ENCODE results near the gene STK4. TPM values are rescaled to one million over a fixed set of nuclear protein-coding genes. Genes with fewer than 3 reads are reported as not detected.

Gene STK4
- total and polyA plus RNA-seq, 2 of the 8 experiments (the other 6 are each of a cell fraction or from before 2014, with no cell fraction given) = 12.0 to 34.3 TPM

DNA sequence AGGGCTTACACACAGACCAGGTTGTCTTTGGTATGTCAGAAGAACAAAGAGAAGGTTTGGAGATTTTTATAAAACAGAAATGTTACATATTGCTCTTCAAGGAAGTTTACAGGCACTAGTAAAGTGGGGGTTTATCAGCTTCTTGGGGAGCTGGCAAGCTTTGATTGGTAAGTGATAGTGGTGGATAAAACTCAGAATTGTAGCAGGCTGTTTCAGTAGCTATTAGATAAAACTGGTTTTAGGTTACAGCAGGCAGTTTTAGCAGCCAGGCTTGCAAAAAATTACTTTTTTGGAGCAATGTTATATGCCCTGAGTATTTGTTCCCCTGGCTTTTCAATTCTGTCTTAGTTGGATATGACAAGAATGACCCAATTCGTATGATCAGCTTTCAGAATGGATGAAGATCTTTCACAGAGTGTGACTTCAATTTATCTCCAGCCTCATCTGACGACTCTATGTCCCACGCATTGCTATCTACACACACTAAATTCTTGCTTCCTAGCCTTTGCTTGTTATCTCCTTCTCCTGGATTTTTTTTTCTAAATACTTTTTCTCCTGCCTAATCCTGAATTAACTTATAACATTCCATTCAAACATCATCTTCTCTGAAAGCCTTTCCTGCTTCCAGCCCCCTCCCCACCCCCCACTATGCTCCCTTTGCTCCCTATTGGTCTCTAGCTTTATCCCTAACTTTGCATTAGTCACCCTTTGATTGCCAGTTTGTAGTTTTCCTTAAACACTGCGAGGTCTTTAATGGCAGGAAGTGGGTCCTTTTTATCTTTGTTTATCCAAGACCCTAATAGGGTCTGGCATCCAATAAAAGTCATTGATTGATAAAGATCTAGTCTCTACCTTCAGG is 5.1 kb upstream of the STK4 start:
- Histone ChIP-seq H2BK12ac (ENCODE audit: low read depth, low read length) (no peak overlapping the region), H3K4me2 (ENCODE audit: insufficient read depth in 1 of 2, low read depth in 2 of 2, low read length in 2 of 2) (peak overlapping the region in 1 of 2 experiments; percentile 82; a peak in 1 of 4 replicates), H3K4ac (replicated peaks; ENCODE audit: insufficient read length, low read depth, low read length) (no peak overlapping the region), H3K23me2 (ENCODE audit: low read depth, low read length) (peaks cover 5% of the 10 kb centered on the region; the same call in 1 of the 2 replicates), H3K79me1 (ENCODE audit: low read depth, low read length) (peaks cover 6% of the 10 kb centered on the region), H3K79me2 (ENCODE audit: control insufficient read depth in 1 of 2, insufficient read depth in 2 of 2, low read length in 2 of 2) (peaks cover 3 to 20% of the 10 kb centered on the region in 2 experiments; a peak in 3 of 4 replicates), H4K5ac (ENCODE audit: insufficient read length, low read depth, low read length) (no peak overlapping the region), H3K36me3 (ENCODE audit: control insufficient read depth in 2 of 4, insufficient read depth in 4 of 4, low read length in 3 of 4) (peaks cover 0 to 7% (median 3%) of the 10 kb centered on the region in 4 experiments; a peak in 3 of 8 replicates), H4K91ac (replicated peaks; ENCODE audit: insufficient read length, low read length) (no peak overlapping the region), H2AK5ac (ENCODE audit: low read depth, low read length) (no peak overlapping the region), H3K14ac (ENCODE audit: insufficient read length) (no peak overlapping the region), H2BK20ac (ENCODE audit: low read length) (no peak overlapping the region), H2BK120ac (replicated peaks; ENCODE audit: low read depth, low read length) (no peak overlapping the region), H3K18ac (ENCODE audit: extremely low read depth, low read length) (no peak overlapping the region), H3K56ac (replicated peaks; ENCODE audit: insufficient read length, low read depth, low read length) (no peak overlapping the region), H3K27me3 (replicated peaks in 1 of 4; ENCODE audit: control insufficient read depth in 3 of 4, extremely low read depth in 1 of 4, insufficient read depth in 3 of 4, low read length in 3 of 4) (peaks cover 0 to 11% (median 2%) of the 10 kb centered on the region in 4 experiments; a peak in 4 of 7 replicates), H2AFZ (ENCODE audit: low read length) (no peak overlapping the region), H3K23ac (ENCODE audit: insufficient read length) (no peak overlapping the region), H3K9ac (replicated peaks in 1 of 4; ENCODE audit: extremely low read depth in 1 of 4, low read depth in 3 of 4, low read length in 3 of 4) (no peak overlapping the region), H2BK5ac (ENCODE audit: low read depth, low read length) (no peak overlapping the region), H2BK15ac (ENCODE audit: low read length) (no peak overlapping the region), H3K4me3 (ENCODE audit: extremely low read depth in 1 of 4, insufficient read depth in 2 of 4, low read depth in 3 of 4, low read length in 4 of 4) (peak overlapping the region in 1 of 4 experiments; percentile 79; a peak in 1 of 8 replicates), H4K20me1 (replicated peaks in 1 of 2; ENCODE audit: control insufficient read depth in 1 of 2, insufficient read depth in 2 of 2, low read length in 2 of 2) (peaks cover 2 to 3% of the 10 kb centered on the region in 2 experiments), H3K4me1 (replicated peaks in 1 of 4; ENCODE audit: control insufficient read depth in 3 of 4, insufficient read depth in 4 of 4, low read length in 3 of 4) (peaks cover 0 to 10% (median 4%) of the 10 kb centered on the region in 4 experiments; a peak in 5 of 7 replicates), H4K8ac (ENCODE audit: extremely low read depth, insufficient read depth, low read length) (no peak overlapping the region), H3K9me3 (ENCODE audit: insufficient read depth in 2 of 2, low read depth in 1 of 2, low read length in 1 of 2) (no peaks in the 10 kb centered on the region), H3K27ac (ENCODE audit: low read depth, low read length) (no peak overlapping the region)
- WGBS, 2 experiments (ENCODE audit: extremely low coverage in 1 of 2, insufficient coverage in 1 of 2, insufficient read length in 1 of 2, insufficient replicate concordance in 2 of 2, low coverage in 1 of 2, low lambda C conversion rate in 2 of 2, missing lambda C conversion rate in 1 of 2) = 54% methylated on average over 4 of the region's 4 CpGs; no CpG with 5 or more reads in 1 of the 2 experiments
- CTCF ChIA-PET (ENCODE audit: partially characterized antibody) = interaction anchor here (1.3 to 2.9 kb wide), 4 partner anchors 10 to 50 kb away, joined by 3 to 7 read pairs (median 4); no protein-coding TSS in a partner anchor
- FAIRE-seq (no peak), DNase-seq (ENCODE audit: low read depth in 1 of 2, low spot score in 2 of 2) (no peak)
- POLR2A ChIA-PET (ENCODE audit: partially characterized antibody) = interaction anchor here (1.1 to 2.1 kb wide), 4 partner anchors 8 to 76 kb away, joined by 3 to 6 read pairs (median 4); partner anchors contain the start of genes PABPC1L and YWHAB
- TF ChIP-seq SIRT6 (IDR thresholded peaks at IDR 0.05; ENCODE audit: low read length) = no peak
- TF ChIP-seq TAF1 (IDR thresholded peaks at IDR 0.05; ENCODE audit: low read depth, low read length) = no peak
- peak; percentile 36; the same call in 1 of the 2 replicates for TF ChIP-seq EGR1 (IDR thresholded peaks at IDR 0.05; ENCODE audit: borderline replicate concordance, low read depth, low read length)
- no peak for TF ChIP-seq POU5F1 (IDR thresholded peaks at IDR 0.05; ENCODE audit: low read depth, low read length)
- no peak for TF ChIP-seq CHD2 (IDR thresholded peaks at IDR 0.05; ENCODE audit: low read length)
- TF ChIP-seq CEBPB (IDR thresholded peaks at IDR 0.05; ENCODE audit: low read depth, low read length) = no peak

Data from H1 (cell line).